Globus pallidus (tissue), 1 donor: ENCODE measurements around the gene PRICKLE2.

Source experiments
- DNase-seq: peaks from one replicate; pipeline ENCODE4 v3.0.0-alpha.2; 2015; ENCODE audit warnings: low spot score

PRICKLE2 gene

DNA sequence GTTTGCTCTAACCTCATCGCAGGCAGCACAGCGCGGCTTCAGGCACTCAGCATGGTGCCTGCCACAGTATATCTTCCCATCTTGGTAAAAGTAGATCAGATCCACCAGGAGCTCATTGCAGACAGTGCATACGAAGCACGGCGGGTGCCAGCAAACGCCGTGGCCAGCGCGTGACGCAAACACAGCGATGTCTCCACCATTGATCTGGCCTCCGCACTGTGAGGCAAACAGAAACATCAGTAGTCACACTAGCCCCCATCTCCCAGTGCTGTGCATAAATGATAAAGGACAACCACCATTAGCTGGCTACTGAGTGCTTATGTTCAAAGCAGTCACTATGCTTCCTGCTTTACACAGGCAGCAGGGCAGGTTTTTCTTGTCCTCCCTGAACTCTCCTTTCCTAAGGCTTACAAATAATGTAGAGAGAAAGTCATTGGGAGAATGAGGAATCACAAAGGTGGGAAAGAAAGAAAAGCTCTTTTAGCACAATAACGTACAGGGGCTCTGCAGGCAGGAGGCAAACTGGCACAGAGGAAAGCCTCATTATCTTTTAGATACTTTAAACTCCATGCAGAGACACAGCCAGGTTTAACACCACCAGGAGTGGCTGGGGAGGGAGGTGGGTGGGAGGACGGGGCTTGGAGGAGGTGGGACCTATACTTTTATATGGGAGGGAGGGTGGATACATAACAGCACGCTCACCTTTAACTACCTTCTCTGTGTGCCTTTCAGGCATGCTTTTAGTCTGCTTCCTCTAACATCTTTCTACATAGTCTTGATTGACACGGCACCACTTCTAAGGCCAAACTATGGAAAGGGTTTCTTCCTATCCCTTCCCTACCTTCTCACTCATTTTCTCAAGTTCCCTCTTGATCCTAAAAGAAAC, 67.9 kb downstream of the PRICKLE2 start:
- no peak for DNase-seq

DNA sequence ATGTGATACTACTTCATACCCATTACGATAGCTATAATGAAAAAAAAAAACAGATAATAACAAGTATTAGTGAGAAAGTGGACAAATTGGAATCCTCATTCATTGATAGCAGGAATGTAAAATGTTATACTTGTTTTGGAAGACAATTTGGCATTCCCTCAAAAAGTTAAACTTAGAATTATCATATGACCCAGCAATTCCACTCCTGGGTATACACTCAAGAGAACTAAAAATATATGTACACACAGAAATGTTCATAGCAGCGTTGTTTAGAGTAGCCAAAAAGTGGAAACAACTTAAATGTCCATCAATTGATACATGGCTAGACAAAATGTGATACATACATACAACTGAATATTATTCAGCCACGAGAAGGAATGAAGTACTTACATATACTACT, 69.9 kb downstream of the PRICKLE2 start:
- DNase-seq: no peak

DNA sequence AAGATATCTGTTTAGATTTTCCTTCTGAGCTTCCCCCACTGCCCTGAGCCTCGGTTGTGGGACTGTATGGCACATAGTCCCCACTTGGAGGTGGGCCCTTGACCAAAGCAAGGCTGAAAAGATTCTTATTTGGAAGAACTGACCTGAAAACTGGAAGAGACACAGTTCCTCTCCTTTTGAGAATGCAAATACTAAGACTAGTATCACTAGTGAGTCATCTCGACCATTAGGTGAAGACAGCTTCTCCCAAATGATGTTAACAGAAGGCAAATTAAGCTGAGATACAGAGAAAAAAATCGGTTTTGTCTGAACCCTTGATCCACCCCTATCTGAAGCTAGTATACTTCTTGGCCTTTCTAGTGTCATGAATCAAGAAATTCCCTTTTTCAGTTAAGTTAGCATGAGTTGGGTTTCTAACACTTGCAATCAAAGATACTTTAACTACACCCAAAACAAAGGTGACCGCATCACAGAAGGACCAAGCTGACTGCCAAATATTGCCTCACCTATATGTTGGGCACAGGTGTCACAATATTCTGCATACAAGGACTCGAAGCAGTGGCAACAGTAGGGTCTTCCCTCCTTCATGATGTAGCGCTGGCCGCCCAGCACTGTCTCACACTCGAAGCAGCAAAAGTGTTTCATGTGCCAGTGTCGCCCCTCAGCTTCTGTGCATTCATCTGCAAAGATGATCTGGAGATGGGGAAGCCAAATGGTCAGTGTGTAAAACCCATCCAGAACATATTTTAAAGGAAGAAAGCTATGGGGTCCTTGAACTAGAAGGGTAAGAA, 72.4 kb downstream of the PRICKLE2 start:
- DNase-seq: no peak

DNA sequence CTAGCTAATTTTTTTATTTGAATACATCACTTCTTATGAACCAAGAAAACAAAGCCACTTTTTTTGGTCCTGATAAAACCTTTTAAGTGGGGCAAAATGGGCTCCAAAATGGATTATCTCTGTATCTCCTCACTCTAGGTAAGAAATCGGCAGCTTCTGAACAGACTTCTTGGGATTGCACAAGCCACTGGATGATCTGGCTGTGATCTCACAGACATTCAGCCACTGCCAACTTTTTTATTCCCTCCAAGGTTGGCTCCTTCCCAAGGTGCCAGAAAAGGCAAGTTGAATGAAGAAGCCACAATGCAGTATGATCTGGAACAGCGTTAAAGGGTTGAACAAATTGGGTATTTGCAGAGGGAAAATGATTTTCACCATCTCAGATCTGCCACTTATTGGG, 73.2 kb downstream of the PRICKLE2 start:
- peak; percentile 26 for DNase-seq

DNA sequence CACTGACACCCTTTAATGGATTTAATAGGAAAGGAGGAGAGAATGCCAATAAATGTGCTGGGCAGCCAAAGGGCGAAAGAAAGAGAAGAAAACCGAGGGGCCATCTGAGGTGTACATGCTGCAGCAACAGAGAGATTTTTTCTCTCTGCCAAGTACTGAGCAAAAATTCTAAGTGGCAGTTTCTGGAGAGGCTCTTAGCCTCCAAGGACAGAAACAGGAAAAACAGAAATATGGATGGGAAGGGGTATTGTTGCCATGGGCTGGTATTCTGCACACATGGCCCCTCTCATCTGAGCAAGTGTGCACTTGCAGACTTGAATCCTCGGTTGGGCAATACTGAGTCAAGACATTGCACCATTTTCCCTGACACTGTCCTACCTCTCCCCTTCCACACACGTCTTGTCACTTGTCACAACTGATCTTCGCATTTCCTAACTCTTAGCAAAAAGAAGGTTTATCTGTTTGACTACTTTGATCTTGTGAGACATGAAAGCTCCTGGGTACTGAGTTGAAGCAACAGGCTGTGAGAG, 73.9 kb downstream of the PRICKLE2 start:
- DNase-seq: no peak

DNA sequence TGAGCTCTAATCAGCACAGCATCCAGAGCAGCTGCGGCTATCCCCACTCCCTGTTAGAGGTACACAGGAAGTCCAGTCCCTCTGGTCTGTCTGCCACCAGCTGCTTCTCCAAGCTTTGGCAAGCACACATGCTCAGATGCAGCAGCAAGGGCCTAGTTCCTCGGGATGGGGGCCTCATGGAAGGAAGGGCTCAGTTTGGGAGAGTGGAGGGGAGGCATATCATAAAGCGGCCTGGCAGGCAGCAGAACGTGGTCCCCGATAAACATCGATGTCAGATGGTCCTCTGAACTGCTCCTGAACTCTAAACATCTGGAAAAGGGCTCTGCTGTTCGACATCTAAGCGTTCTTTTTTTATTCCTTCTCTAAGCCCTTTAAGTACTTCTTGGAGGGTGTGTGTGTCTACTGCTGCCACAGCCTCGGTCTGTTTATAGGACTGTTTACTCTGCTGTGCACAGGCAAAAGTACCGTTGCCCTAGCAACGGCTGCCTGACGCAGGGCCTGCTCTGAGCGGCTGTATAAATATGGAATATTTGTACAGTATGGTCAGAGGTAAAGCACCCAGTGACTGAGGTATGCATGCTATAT, 74.6 kb downstream of the PRICKLE2 start:
- DNase-seq: no peak

DNA sequence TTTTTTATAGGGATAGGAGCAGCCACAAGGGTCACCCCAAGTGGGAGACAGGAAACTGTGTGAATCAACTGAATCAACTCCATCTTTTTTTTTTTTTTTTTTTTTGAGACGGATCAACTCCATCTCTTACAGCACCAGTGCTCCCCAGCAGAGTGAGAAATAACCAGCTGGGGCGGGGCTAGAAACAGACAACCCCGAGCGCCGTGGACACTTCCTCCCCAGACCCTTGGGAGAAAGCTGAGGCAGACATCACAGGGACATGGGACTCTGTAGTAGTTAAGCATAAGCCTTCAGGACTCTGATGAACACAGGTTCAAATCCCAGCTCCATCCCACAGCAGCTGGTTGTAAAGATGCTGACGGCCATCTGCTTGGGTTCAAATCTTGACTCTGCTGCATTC, 75.4 kb downstream of the PRICKLE2 start:
- DNase-seq: no peak

DNA sequence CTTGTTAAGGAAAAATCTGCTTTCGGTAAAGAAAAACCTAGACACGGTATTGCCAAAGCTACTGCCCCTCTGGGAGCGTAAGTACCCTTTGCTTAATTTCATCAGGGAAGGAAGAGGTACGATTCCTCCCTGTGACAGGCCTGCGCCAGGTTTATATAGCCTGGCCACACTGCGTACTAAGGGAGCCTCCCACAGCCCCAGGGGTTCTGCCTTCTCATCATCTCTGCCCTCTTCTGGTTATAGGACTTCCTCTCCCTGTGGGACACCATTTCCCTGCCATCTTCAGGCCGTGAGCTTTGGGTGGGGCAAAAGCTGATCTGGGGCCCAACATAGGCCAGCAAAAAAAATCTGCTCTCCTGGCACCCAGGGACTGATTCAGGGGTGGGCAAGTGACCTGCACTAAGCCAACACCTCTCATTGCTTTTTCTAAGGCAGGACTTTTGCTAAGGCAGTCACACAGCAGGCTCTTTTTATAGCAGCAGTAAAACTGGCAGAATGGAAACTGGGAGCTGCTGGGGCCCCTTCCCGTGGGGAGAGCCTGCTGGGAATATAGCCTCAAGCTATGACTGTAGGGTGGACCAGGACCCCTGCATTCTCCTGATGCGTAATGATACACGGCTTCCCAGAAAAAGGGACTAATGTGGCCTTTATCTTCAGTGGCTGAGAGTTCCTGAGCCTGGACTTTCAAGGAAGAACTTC, 76.2 kb downstream of the PRICKLE2 start:
- no peak for DNase-seq

DNA sequence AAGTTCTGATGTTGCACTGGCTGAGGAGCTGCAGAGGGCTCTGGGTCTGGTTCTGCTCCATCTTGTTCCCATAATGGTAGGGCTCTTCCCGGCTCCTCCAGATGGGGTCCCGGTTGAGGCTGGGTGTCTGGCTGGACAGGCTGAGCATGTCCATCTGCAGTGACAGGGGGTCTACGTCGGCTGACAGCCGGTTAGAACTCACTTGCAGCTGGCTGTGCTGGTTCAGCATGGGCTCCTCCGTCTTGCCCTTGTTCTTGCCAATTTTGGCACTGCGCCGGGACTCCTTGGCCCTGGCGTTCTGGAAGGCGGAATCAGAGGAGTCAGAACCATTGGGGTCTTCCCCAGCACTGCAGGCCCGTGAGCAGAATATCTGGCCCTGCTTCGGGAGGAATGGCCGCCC, 78.1 kb downstream of the PRICKLE2 start:
- DNase-seq: no peak

DNA sequence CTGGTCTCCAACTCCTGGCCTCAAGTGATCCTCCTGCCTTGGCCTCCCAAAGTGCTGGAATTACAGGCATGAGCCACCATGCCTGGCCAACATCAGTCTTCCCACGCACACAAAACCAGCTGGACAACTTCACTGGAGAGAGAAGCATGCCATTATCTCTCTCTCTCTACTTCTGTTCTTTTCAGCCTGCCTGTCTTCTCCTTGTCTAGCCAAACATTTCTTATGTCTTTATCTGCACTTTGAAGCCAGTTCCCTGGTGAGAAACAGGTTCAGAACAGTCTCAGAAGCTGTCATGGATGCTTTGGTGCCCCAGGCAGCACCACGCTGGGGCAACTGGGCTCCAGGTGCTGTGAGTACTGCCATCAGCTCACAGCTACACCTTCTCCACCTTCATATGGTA, 79.8 kb downstream of the PRICKLE2 start:
- DNase-seq: no peak

DNA sequence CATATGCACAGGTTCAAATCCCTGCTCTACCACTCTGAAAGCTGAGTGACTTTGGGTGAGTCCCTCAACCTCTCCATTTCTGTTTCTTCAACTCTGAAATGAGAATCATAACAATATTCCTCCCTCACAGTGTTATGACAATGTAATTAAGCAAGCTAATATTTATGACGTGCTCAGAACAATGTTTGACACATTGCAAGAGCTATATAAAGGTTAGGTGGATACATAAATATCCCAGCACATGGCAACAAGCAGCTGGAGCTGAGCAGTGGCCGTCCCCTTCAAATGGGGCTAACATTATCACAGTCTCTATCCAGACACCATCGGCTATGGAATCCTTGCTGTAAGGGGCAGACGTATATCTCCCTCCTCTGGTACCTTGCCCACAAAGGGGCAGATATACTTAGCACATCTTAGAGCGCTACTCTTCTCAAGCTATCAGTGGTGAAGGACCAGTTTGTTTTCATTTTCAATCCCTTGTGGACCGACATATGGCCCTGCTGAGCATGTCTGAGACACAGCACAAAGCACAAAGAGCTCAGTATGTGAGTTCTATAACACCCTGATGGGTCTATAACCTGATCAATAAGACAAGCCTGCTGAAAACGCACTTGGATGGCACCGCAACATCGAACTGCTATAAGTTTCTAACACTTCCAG, 80.9 kb downstream of the PRICKLE2 start:
- DNase-seq: no peak

DNA sequence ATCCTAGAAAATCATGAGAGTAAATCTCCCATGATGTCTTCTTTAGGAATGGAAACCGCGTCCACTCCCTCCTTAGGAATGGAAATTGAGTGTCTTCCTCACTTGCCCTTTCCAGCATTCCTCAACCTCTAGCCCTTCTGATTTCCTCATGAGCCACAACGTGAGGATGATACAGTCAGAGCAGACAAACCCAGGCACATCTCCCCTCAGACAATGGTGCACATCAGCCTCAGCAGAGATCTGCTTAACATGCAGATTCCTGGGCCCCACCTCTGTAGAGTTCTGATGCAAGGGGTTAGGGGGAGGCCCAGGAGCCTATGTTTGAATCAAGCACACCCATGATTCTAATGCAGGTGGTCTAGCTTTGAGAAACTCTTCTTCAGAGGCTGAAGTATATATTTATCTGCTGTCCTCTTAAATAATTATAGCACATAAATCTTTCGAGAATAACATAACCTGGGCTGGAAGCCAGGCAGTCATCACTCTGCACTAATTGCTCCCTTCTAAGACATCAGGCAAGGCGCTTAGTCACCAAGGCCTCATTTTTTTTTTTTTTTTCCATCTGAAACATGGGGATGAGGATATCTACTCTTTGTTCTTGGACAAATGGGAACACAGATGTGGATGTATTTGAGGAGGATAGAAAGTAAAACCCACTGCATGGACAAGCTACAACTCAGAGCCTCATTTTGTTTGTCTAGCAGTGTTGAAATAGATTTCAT, 81.7 kb downstream of the PRICKLE2 start:
- no peak for DNase-seq

DNA sequence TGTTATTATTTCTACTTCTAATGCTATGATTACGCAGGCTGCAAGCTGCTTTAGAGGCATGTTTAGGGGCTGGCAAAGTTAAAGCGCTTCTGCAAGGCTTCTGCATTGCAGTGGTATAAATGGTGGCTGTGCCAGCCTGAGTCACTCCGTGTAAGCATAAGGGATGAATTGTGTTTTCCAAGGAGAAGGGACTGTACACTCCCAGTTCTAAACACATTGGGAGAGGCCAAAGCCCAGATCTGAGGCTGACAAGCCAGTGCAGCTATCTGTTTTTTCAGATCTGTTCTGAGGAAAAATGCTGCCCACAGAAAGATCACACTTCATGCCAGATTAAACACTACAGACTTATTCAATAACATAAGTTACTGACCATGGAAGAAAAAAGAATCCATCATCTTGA, 83.8 kb downstream of the PRICKLE2 start:
- peak; percentile 43 for DNase-seq

DNA sequence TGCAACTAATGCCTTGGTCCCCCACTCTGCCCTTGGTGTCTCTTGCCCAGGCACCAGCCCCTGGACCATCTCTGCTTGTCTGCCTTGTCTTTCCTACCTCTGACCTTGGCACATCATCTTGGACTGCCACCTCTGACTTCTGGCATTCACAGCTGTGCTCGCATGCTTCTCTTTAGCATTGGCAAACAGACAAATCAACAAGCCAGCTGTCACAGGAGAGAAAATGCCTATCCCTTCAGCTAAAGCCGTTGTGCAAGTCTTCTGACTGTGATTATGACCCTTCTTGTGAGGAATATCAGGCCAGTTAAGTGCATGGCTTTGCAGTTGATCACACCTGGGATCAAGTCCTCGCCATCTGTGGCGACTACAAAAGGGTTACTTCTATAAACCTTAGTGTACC, 84.6 kb downstream of the PRICKLE2 start:
- DNase-seq: no peak

DNA sequence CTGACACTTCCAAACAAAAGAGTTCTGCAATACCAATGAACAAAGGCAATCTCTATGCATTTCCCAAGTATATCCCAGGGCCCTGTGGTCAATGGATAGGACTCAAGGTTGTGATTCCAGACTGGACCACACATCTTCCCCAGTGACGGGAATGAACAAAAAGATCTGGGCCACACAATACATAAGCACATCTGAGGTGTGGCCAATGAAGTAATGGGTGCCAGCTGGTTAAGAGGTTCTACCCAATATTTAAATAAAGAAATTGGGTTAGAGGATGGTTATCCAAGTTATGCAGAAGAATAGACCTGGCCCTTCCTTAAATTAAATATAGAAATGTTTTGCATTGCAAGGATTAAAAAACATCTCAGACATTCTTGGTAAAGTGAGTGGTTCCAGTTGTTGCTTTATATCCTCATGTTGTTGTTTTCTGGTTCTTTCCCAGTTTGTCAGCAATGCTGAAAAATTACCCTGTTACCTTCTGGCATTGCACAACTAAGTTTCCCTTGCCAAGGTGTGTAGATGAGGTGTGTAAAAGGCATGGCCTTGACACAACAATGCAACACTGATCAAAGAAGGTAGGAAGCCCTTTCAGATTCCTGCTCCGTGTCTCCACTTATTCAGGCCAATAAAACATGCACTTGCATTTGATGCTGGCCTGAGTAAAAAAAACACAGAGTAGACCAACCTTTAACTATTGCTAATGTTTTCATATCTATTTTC, 86.5 kb downstream of the PRICKLE2 start:
- no peak for DNase-seq

DNA sequence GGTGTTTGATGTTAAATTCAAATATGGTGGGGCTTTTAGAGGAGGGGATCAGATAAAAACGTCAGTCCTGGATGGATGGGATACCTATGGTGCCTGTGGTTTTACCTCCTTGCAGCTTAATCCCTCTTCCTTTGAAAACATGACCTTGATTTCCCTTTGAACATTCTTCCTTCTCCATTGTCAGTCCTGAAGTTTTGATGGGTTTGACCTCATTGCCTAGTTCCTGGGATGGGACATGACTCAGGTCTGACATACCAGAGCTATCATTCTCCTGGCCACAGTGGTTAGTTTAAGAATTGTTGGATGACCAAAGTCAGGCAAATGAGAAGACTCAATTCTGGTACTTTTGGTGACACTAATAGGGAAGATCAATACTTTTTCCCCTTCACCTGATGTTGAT, 87.2 kb downstream of the PRICKLE2 start:
- no peak for DNase-seq

DNA sequence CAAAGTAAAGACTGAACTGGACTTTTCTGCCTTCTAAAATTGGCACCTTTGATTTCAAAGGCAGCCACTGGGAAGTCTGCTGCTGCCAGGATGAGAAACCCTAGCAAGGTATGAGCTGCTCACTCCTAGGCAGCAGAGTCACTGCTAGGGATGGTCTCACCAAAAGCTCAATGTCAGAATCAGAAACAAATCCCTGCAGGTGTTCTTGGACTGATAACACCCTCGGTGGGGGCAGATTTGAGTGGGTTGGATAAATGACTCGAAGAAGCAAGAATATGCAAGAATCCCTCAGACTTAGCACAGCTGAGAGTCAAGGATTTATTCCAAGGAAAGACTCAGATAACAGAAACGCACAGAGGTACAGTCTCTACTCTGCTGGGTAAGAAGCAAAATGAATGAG, 90.4 kb downstream of the PRICKLE2 start:
- no peak for DNase-seq

DNA sequence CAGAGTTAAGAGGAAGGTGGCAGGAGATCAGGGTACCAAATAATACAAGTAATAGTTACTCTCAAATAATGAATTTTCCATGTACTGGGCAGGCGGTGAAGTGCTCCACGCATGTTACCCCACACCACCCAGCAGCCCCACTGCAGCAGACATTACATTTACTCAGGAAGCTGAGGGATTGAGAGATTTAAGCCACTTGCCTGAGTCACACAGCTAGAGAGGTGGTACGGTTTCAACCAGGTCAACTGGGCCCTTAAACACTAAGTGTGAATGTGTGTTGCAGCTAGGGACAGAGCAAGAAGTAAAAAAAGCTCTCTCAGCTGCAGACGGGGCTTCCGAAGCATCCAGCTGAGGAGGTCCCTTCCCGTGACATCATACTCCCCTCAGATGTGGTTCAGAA, 91.3 kb downstream of the PRICKLE2 start:
- no peak for DNase-seq

DNA sequence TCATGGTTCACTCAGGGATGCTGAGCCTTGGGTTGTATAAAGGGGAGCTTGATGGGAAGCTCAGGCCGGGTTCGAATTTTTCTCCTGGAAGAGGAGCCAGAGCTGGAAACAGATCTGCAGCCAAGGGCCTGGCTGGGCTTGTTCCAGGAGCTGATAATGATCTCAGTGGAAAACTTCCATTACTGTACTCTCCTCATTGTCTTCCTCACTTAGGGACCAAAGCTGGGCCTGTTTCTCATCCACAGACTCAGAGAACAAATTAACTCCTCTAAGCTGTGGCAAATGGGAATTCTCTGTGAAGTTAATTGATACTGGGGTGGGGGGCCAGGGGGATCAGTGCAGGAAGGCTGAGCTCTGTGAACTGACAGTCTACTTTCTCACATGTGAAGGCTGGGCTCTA, 92.0 kb downstream of the PRICKLE2 start:
- no peak for DNase-seq
